NCI-H1092 treated with DMSO at 0.1 percent for 48 hours (cell line): ENCODE data around the gene ANKRD36C.
"Not testable (repeated sequence)": the region's sequence is repeated elsewhere in the genome, so short reads cannot be mapped to it uniquely, and the experiment has no call there.

Source experiments
- DNase-seq: peaks from one replicate; lab custom pipeline; 2025; lab: John Stamatoyannopoulos, UW

The ANKRD36C gene

DNA sequence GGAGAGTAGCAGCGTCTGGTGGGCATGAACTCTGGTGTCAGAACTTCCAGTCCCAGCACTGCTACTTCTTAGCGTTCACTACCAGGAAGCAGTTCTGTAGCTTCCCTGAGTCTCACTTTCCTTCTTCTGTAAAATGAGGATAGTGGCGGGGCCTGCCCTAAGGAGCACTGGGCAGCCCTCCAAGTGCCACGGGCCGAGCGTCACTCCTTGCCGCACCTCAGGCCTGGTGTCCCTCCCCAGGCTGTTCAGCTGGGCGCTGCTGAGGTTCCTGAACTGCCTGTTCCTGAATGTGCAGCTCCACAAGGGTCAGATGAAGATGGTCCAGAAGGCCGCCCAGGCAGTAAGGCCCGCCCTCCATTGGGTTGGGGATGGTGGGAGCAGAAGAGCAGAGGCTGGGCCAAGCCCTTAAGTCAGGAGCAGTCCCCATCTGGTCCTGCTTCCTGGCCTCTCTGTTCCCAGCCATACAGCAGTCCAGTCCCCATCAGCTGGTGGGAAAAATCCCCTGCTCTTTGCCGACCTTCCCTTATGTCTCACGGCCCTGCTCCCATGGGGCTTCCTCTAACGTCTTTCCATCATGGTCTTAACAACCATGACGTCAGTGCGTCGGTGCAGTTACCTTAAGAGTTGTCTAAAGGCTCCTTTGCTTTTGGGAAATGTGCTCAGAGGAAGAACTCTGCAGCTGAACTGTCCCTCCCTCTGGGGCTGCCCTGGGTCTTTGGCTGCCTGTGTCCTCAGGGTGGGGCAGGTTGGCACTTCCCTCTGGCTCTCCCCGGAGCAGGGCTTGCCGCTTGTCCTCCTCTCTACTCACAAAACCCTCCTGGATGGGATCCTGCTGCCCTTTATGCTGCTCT is 195.2 kb downstream of the ANKRD36C start:
- not testable (repeated sequence) for DNase-seq

DNA sequence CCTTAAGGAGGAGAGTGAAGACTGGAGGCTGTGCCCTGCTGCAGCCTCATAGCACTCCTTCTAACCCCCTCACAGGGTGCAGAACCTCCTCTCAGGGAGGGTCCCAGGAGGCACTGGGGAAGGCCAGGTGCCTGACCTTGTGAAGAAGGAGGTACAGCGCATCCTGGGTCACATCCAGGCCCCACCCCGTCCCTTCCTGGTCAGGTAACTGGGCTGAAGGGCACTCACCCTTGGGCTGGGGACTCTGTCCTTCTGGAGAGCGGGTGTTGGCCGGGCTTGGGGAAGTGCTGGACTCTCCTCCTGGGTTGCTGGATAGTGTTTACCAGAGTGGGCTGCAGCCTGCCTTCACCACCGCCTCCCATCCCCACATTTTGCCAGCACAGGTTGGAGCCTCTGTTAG is 197.7 kb downstream of the ANKRD36C start:
- not testable (repeated sequence) for DNase-seq

DNA sequence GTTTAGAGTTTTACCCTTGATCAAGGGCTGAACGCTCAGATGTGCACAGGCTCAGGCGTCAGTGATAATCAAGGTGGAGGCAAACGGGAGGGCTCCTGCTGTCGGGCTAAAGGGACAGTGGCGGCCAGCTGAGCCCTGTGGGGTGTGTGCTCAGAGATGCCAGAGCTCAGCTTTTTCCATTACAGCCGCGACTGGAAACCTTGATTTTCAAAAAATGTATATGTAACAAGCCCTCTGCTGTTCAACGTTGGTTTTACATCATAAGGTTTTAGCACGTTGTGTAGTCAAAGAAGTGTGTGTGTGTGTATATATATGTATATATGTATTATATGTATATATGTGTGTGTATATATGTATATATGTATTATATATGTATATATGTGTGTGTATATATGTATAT is 201.4 kb downstream of the ANKRD36C start:
- not testable (repeated sequence) for DNase-seq

DNA sequence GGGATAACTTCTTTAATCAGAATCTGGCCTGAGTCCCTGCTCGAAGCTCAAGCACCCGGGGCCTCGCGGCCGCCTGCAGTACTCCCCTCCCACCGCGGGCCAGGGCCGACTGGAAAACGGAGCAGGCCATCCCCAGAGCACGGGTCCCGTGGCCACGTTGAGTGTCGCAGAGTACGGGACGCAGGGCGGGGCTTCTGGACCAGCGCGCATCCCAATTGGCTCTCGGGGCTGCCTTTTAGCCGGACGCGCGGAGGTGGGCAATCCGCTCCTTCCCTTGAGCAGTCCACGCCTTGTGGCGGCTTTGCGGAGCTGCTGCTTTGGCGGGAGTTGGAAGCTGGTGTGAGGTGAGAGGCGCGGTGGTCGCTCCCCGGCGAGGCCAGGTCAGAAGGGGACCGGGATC is 202.2 kb downstream of the ANKRD36C start:
- not testable (repeated sequence) for DNase-seq

DNA sequence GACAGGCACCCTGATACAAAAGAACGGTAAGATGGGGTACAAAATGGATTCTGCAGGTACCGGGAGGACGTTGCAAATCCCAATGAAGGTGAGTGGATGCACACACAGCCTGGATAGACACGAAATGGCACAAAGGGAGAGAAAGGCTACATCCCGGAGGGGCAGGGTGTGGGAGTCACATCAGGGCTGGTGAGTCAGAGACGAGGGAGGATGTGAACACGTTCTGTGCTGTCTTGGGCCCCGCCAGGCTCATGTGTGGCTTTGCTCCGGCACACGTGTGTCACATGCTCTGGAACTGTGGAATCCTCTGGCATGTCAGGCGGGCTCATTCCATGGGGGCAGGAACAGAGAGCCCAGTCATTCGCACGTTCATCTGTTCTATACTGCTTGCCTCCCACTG is 203.0 kb downstream of the ANKRD36C start:
- not testable (repeated sequence) for DNase-seq
